ENCODE measurements around the gene MED15.
"Not testable (repeated sequence)": the region's sequence is repeated elsewhere in the genome, so short reads cannot be mapped to it uniquely, and the experiment has no call there.

The MED15 gene

GRCh38 chr22:20532256-20532993, 25.0 kb downstream of the MED15 start:
- DNase-seq, result no peak

GRCh38 chr22:20533095-20533878, 25.9 kb downstream of the MED15 start:
- DNase-seq, result no peak

GRCh38 chr22:20533879-20534265, 26.5 kb downstream of the MED15 start:
- no peak for DNase-seq

GRCh38 chr22:20536590-20537324, 29.3 kb downstream of the MED15 start:
- no peak for DNase-seq

DNA sequence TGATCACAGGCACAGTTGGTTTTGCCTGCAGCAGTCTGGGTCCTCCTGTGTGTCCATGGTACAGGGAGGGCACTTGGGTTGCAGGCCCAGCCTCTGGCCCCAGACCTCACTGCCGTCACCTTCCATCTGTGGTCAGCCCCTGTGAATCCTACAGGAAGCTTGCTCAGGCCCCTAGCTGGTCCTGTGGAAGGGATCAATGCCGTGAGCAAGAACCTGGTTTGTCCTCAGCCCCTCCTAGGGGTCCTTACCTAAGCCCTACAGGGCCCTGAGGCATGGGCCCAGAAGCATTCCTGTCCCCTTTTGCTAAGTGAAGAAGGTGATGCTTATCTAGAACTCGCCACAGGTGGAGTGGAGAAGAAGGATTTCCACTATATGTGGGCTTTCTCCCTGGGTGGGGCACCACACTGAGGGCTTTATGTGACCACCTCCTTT, 29.9 kb downstream of the MED15 start:
- no peak for DNase-seq

DNA sequence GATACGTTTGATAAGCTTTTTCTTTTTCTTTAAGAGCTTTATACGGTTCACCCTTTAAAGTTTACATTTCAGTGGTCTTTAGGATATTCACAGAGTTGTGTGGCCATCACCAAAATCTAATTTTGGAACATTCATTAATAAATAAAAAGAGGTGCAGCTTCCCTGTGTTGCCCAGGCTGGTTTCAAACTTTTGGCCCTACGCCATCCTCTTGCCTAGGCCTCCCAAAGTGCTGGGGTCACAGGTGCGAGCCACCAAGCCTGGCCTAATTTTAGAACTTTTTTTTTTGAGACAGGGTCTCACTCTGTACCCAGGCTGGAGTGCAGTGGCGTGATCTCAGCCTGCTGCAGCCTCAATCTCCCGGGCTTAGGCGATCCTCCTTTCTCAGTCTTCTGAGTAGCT, 30.6 kb downstream of the MED15 start:
- DNase-seq, result no peak

DNA sequence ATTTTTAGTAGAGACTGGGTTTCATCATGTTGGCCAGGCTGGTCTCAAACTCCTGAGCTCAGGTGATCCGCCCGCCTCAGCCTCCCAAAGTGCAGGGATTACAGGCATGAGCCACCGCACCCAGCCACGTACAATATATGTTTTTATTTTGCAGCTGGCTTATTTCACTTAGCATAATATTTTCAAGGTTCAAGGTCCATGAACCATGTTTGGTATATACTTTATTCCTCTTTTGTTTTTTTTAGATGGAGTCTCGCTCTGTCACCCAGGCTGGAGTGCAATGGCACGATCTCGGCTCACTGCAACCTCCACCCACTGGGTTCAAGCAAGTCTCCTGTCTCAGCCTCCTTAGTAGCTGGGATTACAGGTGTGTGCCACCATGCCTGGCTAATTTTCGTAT, 31.5 kb downstream of the MED15 start:
- DNase-seq, result not testable (repeated sequence)

DNA sequence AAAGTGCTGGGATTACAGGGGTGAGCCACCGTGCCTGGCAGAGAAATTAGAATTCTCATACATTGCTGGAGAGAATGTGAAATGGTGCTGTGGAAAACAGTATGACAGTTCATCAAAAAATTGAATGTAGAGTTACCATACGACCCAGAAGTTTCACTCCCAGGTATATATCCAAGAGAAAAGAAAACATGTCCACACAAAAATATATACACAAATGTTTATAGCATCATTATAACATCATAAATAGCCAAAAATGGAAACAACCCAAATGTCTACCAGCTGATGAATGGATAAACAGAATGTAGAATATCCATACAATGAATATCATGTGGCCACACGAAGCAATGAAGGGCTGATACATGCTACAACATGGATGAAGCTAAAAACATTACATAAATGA, 34.6 kb downstream of the MED15 start:
- DNase-seq, result no peak

DNA sequence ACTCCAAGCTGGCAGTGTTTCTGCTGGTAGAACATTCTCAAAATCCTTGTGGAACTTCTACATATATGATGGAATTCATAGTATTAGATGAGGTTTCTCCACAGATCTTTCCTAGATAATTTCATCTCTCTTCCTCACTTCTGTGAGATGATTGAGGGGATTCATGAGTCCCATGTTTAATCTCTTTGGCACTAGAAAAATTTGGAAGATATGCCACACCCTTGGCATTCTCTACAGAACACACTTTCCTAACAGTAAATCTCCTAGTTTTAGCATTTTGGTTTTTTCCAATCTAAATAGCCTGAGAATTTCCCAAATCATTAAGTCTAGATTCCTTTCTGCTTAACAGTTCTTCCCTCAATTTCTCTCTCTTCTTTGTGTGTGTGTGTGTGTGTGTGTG, 35.3 kb downstream of the MED15 start:
- DNase-seq, result no peak

DNA sequence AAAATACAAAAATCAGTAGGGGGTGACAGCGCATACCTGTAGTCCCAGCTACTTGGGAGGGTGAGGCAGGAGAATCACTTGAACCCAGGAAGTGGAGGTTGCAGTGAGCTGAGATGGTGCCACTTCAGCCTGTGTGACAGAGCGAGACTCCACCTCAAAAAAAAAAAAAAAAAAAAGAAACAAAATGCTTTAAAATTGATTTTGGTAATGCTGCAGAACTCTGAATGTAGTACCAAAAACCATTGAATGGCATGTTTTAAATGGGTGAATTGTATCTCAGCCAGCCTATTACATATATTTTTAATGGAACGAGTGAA, 37.9 kb downstream of the MED15 start:
- DNase-seq, result not testable (repeated sequence)

DNA sequence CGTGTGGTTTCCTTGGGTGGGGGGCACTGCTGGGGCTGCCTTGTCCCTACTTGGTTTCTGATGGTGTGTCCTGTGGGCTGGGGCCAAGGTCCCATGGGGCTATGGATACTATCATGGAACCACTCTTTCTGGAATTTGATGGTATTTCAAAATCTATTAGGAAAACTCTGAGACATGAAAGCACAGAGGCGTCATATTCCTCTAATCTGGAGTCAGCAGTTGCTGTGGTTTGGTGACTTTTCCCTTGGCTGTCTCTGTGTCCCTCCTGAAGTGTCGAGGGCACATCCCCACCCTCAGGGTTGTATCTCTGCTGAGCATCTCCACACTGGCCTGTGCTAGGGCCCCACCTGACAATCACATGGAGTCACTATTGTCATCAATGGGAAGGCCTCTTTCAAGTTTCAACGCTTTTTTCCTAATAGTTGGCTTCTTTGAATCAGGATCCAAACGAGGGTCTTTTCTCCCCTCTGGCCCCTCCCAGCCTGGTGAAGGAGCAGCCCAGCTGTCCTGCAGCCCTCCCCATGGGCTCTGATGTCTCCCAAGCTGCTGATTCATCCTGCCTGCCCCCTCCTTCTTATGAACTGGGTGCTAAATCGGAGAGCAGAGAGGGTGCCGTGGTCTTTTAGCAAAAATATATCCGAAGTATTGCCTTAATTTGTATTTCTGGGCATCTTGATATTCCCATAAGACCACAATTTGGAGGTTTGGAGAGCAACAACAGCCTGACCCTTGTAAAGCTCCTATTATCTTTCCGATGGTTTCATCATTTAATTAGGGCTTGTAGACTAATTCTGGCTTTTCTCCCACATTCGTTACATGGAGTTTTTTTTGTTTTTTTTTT, 38.5 kb downstream of the MED15 start:
- no peak for DNase-seq

GRCh38 chr22:20546541-20546950, 39.1 kb downstream of the MED15 start:
- DNase-seq, result no peak

- DNase-seq, result no peak
Measured at GRCh38 chr22:20547029-20547428, 39.6 kb downstream of the MED15 start.

GRCh38 chr22:20548806-20549205, 41.4 kb downstream of the MED15 start:
- DNase-seq, result no peak

- no peak for DNase-seq
Measured at GRCh38 chr22:20549232-20549841, 41.9 kb downstream of the MED15 start.

DNA sequence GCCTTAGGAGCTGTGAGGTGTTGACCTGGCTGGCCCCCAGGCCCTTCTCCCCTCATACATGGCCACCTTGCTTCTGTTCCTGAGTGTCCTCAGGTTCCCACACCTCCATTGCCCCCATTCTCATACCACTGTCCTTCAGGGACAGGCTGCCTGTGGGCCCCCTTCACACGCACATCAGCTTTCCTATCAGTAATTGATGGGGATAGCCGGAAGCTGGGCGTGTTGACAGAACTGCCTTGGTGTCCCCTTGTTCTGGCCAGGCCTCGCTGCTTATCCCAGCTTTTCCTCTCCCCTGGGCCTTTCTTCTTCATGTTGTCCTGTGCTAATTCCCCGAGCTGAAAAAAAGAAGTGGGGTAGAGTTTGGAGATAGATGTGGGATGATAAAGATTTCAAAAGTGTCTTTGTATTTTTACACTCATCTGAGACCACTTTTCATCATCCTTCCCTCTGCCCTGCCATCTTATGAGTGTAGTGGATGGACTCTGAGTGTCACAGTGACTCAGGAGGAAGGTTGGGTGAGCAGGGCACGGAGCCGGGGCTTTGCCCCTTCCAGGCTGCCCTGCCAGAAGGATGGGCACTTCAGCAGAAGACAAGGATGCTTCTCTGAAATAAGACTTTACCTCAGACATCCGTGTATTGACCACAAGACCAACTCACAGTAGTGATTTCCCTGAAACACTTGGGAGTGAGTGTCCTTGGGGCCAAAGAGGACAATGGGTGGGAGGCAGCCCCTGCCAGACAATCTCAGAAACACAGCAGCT, 42.8 kb downstream of the MED15 start:
- DNase-seq, result no peak

DNA sequence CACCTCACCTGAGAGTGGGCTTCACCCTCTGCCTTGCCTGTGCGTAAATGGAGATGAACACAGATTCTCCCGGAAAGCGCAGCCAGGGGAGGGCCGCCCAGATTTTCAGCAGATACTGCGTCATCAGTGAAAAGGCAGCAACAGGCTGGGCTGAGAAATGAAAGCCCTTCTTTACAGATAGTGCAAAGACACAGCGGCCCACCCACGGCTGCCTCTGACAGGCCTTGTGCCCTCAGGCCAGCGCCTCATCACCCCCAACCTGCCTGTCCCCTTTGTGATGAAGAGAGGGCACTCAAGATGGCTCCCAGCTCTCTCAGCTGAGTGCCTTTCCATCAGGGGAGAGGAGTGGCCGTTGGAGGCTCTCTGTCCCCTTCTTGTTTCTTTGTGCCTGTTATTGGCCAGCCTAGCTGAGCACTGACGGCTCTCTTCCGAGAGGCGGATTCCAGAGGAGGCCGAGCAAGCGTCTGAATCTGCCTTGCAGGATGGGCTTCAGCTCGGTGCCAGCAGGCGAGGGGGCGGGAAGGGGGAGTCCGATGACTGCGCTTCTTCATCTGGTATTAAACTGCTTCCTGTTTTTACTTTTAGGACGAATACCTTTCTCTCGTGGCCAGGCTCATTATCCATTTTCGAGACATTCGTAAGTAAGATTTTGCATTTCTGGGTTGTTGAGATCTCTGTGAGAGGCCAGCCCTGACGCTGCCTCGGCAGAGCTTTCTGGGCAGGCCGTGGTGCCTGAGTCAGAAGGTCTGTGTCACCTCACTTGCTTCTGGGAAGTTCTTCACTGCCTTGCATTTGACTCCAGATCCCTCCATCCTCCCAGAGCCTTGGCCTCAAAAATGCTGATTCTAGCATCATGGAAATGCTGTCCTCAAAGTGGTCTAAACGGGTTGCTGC, 43.7 kb downstream of the MED15 start:
- no peak for DNase-seq

GRCh38 chr22:20551805-20552442, 44.5 kb downstream of the MED15 start:
- DNase-seq, result no peak

DNA sequence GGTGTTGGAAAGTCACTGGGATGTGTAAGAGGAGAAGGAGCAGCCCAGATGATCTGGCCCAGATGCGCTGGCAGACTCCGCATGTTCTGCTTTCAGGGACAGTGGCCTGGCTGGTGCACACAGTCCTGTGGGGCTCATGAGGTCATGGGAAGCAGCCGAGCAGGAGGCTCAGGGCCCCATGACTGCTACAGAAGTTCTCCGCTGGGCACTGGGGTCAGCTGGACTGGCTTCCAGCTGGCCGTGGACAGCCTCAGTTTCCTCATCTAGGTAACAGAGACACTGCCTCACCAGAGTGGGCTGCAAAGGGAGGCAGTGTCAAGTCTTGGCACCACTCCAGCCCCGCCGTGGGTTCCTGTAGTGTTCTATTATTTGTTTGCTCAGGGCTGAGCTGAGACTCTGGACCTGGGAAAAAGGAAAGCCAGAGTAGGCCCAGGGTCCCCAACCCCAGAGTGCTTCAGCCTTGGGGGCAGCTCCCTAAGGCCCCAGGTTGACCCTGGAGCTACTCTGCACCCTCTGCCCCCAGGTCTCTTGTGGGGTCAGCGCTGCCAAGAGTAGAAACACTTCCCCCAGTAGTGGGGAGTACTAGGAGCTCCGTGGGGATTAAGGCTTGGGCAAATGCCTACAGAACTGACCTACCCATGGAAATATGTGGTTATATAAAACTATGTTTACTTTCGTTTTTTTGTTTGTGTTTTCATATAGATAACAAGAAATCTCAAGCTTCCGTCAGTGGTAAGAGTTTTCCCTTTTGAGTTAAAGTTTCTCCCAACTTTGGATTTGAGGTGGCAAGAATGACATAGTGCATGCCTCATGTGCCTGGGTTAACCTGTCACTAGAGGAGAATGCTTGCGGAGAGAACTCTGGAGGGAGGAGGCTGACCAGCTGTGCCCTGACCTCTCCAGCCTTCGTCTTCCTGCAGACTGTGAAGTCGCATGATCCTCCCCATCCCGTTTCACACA, 45.3 kb downstream of the MED15 start:
- no peak for DNase-seq

All from NCI-H748 treated with DMSO at 0.1 percent for 48 hours (cell line).